Right forelimb (tissue), 1 donor: ENCODE data around the gene HSPA14.
A peak's percentile ranks its signal among the peaks of the same experiment; 100 is the strongest.
"Not testable (repeated sequence)": the region's sequence is repeated elsewhere in the genome, so short reads cannot be mapped to it uniquely, and the experiment has no call there.

Source experiments
- DNase-seq: peaks from one replicate; pipeline ENCODE4 v3.0.0-alpha.2; 2018

HSPA14 gene, protein sequence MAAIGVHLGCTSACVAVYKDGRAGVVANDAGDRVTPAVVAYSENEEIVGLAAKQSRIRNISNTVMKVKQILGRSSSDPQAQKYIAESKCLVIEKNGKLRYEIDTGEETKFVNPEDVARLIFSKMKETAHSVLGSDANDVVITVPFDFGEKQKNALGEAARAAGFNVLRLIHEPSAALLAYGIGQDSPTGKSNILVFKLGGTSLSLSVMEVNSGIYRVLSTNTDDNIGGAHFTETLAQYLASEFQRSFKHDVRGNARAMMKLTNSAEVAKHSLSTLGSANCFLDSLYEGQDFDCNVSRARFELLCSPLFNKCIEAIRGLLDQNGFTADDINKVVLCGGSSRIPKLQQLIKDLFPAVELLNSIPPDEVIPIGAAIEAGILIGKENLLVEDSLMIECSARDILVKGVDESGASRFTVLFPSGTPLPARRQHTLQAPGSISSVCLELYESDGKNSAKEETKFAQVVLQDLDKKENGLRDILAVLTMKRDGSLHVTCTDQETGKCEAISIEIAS

DNA sequence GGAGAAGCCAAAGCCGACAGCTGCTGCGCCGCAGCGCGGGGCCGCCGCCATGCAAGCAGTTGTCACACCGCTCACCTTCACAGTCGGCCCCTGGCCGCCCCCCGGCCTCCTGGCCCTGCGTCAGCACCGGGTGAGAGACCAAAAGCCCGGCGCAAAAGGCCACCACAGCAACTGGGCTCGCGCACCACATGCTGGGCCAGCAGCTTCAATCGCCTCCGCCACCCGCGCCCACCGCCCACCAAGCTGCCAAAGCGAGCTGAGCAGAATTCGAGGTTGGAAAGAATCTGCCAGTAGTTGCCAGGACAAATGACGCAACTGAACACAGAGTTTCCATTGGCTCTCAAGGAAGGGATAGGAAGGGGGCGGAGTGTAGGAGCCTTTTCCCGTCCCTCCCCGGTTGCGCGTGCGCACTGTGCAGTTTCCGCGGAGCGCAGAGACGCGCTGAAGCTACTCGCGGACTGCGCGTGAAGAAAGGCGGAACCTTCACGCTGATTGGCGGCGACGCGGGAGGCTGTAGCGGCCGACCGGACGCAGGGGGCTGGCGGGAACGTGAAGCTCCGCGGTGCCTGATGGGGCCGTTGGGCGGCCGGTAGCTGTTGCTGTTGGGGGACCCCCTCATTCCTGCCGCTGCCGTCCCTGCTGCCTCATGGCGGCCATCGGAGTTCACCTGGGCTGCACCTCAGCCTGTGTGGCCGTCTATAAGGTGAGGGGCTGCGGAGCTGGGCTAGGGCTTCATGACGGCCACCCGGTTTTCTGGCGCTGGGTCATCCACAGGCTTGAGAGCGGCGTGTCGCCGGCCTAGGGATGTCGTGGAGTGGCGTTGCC lies at the start of gene HSPA14, which contains the start of the genes CDNF and MSANTD7:
Gene HSPA14, plus strand, starts transcription at position 550 of the 825 bp plus-strand sequence. Its CDS starts 97 bp downstream, at position 647.
Gene CDNF, minus strand, starts transcription at position 281 of the 825 bp plus-strand sequence. Its CDS starts 91 bp downstream, at position 190.
Gene MSANTD7, plus strand, starts transcription at position 550 of the 825 bp plus-strand sequence. CDS start 3,979 bp downstream, outside the sequence.
- peak; percentile 99 for DNase-seq

DNA sequence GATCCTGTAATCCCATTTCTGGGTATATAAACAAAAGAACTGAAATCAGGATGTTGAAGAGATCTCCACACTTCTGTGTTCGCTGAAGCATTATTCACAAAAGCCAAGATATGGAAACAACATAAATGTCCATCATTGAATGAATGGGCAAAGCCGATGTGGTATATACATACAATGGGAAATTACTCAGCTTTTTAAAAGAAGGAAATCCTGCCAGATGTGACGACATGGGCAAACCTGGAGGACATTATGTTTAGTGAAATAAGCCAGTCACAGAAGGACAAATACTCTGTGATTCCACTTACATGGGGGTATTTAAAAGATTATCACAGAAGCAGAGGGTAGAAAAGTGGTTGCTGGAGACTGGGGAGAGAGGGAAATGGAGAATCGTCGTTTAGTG lies 39.5 kb upstream of the HSPA14 start:
- DNase-seq, result no peak

- no peak for DNase-seq
Observed at GRCh38 chr10:14800397-14800796, 37.7 kb upstream of the HSPA14 start.

GRCh38 chr10:14801723-14802122 lies 36.4 kb upstream of the HSPA14 start:
- DNase-seq, result no peak

GRCh38 chr10:14803827-14804226 lies 34.3 kb upstream of the HSPA14 start:
- no peak for DNase-seq

DNA sequence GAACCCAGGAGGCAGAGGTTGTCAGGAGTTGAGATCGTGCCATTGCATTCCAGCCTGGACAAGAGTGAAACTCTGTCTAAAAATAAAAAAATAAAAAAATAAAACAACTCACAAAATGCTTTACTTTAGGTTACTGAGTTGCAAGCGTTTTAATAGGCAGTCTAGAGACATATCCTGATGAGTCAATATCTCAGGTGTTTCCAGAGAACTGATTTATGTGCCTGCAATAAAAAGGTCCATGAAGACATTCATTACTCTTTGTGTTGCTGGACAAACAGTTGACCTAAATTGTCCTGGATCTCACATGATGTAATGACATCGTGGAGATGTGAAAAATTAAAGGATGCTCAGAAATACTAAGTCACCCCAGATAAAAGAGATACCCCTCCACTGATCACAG lies 31.8 kb upstream of the HSPA14 start:
- DNase-seq, result no peak

DNA sequence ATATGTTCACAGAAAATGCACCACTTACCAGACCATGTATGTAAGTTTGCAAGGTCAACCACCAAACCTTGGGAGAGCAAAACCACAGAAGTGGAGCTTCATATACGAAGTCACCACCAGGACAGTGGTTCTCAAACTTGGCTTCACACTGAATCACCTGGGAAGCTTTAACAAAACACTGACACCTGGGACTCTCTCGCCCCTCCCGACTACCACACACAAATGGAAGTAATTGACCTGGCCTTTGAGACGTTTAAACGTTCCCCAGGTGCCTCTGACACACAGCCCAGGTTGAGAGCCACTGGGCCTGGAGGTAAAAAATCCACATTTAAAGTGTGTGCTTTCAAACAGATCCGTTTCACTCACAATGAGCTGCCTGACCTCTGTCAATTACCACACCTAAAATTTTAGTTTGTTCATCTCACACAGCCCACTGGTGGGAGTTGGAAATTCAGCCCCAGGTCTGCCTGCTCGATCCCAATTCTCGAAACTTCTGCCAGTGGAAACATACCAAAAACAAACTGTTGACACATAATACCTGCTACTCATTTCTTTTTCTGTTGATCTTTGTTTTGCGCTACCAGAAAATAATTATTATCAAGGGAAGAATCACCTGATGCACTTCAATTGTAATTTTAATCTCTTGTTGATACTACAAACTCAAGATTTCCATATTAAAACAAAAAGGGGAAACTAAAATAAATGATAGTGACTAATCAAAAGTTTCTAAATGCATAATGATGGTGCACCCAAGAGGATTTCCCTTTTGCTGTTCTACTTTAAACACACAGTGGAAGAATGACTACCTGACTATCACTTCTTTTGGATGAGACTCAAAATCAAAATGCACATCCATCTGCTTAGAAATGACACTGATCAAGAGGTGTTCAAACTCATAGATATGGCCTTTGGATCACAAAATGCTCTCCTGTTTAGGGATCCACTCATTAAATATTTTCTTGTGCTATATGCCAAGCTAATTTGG lies 26.8 kb upstream of the HSPA14 start:
- no peak for DNase-seq

DNA sequence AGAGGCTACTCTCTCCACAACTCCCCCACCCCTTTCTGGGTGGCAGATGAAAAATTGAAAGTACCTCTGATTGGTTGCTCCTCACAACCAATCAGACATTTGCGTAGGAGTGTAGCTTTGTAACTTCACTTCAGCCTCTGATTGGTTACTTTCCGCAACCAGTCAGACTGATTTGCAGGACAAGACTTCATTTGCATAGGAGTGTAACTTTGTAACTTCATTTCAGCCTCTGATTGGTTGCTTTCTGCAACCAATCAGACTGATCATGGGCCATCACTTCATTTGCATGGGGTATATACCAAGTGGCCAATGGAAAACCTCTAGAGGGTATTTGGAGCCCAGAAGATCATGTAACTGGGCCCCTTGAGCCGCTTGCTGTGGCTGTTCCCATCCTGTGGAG lies 25.8 kb upstream of the HSPA14 start:
- DNase-seq, result no peak

- DNase-seq, result no peak
Observed at GRCh38 chr10:14815681-14816080, 22.4 kb upstream of the HSPA14 start.

DNA sequence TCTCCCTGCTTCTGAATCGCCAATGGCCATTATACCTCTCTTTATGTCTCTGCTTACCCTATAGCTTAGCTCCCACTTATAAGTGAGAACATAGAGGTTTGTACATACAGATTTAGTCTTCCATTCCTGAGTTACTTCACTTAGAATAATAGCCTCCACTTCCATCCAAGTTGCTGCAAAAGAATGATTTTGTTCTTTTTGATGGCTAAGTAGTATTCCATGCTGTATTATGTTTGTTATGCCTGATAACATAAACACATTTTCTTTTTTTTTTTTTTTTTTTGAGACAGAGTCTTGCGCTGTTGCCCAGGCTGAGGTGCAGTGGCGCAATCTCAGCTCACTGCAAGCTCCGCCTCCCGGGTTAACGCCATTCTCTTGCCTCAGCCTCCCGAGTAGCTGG lies 21.4 kb upstream of the HSPA14 start:
- DNase-seq, result not testable (repeated sequence)

DNA sequence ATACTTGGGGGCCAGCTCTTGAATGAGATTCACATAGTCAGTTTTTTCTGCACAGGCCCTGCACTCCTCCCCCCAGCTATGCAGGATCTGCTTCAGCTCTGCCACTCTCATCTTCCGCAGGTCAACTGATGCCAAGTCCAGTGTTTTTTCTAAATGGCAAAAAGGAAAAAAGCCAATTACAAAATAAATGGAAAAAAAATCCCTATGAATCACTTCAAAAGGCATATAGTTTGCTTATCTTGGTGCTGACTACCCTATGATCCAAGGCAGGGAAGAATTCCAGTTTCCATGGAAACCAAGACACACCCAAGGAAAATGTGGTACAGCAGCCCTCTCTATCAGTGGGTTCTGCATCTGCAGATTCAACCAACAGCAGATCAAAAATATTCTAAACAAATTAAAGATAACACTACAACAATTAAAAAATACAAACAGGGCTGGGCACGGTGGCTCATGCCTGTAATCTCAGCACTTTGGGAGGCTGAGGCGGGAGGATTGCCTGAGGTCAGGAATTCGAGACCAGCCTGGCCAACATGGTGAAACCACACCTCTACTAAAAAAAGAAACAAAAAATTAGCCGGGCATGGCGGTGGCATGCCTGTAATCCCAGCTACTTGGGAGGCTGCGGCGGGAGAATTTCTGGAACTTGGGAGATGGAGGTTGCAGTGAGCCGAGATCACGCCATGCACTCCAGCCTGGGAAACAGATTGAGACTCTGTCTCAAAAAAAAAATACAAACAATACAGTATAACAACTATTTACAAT lies 17.9 kb upstream of the HSPA14 start:
- no peak for DNase-seq

DNA sequence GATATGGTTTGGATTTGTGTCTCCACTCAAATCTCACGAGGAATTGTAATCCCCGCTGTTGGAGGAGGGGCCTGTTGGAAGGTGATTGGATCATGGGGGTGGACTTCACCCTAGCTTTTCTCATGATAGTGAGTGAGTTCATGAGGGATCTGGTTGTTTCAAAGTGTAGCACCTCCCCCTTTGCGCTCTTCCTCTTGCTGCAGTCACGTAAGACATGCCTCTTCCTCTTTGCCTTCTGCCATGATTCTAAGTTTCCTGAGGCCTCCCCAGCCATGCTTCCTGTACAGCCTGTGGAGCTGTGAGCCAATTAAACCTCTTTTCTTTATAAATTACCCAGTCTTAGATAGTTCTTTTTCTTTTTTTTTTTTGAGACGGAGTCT lies 17.3 kb upstream of the HSPA14 start:
- no peak for DNase-seq

GRCh38 chr10:14821635-14822375 lies 16.3 kb upstream of the HSPA14 start:
- DNase-seq, result no peak

DNA sequence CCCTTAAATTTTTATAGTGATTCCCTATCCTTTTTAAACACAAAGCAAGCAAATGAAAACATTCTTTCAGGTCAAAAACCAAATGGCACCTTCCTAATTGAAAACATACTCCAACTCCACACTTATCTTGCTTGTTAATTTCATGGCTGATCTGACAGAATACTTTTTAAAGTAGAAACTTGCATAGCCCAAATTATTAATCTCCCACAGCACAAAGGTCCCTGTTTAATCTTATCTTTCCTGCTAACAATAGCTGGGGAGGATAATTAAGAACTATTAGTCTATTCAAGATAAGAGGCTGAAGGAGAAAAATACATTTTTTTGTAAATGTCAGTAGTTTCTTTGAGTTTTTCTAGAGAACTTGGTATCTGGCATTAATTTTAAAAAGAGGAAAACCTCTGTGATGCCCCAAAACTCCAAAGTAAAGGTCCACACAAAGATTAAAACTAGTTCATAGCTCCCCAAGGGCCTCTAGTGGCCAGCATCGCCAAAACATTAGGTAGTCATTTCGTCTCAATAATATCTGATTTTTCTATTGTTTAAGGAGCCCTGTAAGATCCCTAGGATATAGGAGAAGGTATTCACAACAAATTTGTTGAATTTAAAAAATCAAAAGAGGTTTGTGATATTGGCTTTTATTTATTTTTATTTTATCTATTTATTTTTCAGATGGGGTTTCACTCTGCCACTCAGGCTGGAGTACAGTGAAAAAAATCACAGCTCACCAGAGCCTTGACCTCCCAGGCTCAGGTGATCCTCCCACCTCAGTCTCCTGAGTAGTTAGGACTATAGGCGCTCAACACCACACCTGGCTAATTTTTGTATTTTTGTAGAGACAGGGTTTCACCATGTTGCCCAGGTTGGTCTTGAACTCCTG lies 15.0 kb upstream of the HSPA14 start:
- DNase-seq, result no peak

DNA sequence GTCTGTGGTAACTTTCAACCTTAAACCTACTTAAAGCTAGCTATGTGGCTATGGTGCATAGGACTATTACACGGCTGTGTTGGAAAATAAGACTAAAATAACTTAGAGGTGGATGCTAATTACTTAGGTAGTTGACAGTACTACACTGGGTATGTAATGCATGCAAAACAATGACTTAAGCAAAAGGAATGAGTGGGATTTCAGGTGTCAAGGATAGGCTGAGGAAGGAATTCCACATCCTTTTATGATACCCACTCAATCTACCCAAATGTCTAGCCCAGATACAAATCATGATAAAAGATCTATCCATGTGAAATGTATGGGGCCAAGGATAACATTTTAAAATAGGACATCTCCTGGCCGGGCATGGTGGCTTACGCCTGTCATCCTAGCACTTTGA lies 14.1 kb upstream of the HSPA14 start:
- DNase-seq, result no peak

- DNase-seq, result no peak
Observed at GRCh38 chr10:14826076-14826829, 11.9 kb upstream of the HSPA14 start.

DNA sequence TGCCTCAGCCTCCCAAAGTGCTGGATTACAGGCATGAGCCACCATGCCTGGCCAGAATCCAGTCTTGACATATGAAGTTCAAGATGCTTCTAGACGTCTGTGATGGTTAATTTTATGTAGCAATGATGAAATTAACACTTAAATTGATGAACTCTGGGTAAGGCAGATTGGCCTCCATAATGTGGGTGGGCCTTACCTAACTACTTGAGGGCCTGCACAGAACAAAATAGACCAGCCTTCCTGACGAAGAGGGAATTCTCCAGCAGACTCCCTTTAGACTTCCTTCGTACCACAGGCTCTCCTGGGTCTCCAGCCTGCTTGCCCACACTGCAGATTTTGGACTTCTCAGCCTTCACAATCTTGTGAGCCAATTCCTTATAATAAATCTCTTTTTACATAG lies 5.0 kb upstream of the HSPA14 start:
- DNase-seq, result no peak

DNA sequence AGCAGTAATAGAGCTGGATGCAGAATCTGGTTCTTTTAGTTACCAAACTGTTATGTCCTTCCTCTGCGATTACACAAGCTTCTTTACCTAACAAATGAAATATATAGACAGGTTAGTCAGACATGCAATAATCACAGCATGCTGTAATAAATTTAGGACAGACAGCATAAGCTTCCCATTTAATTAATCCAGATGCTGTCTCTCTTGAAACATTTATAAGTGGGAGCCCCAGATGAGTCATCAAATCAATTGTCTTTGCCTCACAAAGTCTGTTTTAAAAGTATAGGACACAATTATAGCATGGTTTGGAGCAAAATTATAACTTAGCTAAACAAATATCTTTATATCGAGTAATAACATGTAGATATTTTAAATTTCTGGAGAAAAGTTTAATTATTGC lies 1.9 kb upstream of the HSPA14 start:
- no peak for DNase-seq
